ENCODE data around the gene KCNJ14.
"Not testable (repeated sequence)": the region's sequence is repeated elsewhere in the genome, so short reads cannot be mapped to it uniquely, and the experiment has no call there.

Gene KCNJ14

GRCh38 chr19:48470856-48471255 lies 15.5 kb downstream of the KCNJ14 start:
- no peak for DNase-seq (ENCODE audit: low read depth in 2 of 2)

DNA sequence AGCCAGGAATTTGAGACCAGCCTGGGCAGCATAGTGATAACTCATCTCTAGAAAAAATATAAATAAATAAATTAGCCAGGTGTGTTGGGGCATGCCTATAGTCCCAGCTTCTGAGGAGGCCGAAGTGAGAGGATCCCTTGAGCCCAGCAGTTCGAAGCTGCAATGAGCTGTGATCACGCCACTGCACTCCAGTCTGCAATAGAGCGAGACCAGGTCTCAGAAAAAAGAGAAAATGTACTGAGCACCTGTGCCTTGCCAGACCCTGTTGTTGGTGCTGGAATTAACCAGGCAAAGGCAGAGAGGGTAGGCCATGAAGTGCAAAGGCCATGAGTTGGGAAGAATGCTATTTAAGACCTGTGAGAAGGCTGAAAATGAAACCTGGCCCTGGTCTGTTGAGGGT lies 16.5 kb downstream of the KCNJ14 start:
- DNase-seq (ENCODE audit: low read depth in 2 of 2), result no peak

DNA sequence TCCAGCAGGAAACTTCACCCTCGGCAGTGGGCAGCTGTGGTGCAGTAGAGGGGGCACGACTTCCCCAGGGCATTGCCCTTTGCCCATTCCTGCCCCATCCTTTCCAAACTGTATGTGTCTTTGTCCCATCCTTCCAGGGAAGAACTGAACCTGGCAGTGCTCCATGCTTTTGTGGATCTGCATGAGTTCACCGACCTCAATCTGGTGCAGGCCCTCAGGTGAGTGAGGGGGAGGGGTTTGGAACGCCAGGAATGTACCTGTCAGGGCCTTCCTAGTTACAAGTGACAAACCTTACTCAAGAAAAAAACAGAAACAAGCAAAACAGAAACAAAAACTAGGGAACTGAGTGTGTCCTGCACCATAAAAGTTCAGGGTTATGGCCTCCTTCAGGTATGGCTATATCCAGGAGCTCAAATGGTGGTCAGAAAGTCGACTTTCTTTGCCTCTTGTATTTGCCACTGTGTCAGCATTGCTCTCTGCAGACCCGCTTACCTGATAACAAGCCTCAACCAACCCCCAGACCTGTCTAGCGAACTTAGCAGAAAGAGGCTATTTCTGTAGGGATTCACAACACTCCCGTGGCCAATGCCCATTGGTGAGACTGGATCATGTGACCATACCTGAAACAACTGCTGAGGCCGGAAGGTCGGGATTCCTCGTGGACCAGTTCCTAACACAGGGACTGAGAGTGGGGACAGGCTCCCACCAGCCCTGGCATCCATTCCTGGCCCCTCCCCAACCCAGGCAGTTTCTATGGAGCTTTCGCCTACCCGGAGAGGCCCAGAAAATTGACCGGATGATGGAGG lies 18.0 kb downstream of the KCNJ14 start:
- DNase-seq (ENCODE audit: low read depth in 2 of 2), result no peak

GRCh38 chr19:48474084-48474592 lies 18.8 kb downstream of the KCNJ14 start:
- DNase-seq (ENCODE audit: low read depth in 2 of 2), result no peak

DNA sequence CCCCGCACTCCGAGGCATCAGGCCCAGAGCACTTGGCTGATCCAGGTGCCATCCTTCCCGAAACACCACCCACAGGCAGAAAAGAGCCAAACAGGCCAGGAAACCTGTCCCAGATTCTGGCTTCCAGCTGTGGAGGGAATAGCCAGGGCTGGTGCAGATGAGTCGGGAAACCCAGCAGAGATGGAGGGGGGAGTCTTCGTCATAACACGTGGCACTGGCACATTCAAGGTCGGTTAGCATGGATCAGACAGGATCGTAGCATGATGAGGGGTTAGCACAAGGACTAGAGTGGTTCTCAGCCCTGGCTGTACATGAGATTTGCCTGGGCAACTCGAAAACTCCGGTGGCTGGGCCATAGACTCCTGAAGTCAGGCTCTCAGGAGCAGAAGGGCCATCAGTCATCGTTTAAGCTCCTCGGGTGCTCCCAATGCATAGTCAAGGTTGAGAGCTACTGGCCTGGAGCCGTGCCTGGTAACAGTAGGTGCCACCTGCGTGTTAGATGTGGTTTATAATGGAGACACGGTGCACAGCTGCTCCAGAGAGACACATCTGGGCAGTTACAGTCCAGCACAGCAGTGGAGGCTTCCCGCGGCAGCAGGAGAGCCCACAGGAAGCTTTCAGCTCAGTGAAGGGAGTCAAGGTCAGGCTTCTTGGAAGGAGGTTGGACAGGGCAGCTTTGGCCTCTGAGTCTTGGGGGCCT lies 20.1 kb downstream of the KCNJ14 start:
- DNase-seq (ENCODE audit: low read depth in 2 of 2), result no peak

DNA sequence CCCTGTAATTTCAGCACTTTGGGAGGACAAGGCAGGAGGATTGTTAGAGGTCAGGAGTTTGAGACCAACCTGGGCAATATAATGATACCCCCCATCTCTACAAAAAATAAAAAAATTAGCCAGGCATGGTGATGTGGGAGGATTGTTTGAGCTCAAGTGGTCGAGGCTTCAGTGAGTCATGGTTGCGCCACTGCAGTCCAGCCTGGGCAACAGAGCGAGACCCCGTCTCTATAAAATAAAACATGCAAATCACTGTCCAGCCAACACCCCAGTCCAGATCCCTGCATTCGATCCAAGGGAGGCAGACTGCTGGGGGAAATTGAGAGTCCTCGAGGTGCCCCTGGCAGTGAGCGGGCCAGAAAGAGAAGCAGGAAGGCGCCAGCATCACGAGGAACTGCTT lies 20.8 kb downstream of the KCNJ14 start:
- no peak for DNase-seq (ENCODE audit: low read depth in 2 of 2)

- no peak for DNase-seq (ENCODE audit: low read depth in 2 of 2)
Measured at GRCh38 chr19:48477067-48477685, 21.8 kb downstream of the KCNJ14 start.

GRCh38 chr19:48477698-48478338 lies 22.4 kb downstream of the KCNJ14 start:
- DNase-seq (ENCODE audit: low read depth in 2 of 2), result no peak

DNA sequence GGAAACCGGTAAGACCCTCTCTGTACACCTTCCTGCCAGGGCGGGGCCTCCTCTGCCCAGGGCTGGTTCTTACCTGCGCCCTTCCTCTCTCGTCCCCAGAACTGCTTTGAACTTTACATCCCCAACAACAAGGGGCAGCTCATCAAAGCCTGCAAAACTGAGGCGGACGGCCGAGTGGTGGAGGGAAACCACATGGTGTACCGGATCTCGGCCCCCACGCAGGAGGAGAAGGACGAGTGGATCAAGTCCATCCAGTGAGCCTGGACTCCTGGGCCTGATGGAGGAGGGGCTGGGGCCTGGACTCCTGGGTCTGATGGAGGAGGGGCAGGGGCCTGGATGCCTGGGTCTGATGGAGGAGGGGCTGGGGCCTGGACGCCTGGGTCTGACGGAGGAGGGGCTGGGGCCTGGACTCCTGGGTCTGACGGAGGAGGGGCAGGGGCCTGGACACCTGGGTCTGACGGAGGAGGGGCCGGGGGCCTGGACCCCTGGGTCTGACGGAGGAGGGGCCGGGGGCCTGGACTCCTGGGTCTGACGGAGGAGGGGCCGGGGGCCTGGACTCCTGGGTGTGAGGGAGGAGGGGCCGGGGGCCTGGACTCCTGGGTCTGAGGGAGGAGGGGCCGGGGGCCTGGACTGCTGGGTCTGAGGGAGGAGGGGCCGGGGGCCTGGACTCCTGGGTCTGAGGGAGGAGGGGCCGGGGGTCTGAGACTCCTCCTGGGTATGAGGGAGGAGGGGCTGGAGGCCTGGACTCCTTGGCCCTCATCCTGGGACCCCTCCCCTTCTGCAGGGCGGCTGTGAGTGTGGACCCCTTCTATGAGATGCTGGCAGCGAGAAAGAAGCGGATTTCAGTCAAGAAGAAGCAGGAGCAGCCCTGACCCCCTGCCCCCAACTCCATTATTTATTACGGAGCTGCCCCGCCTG lies 23.2 kb downstream of the KCNJ14 start:
- no peak for DNase-seq (ENCODE audit: low read depth in 2 of 2)

DNA sequence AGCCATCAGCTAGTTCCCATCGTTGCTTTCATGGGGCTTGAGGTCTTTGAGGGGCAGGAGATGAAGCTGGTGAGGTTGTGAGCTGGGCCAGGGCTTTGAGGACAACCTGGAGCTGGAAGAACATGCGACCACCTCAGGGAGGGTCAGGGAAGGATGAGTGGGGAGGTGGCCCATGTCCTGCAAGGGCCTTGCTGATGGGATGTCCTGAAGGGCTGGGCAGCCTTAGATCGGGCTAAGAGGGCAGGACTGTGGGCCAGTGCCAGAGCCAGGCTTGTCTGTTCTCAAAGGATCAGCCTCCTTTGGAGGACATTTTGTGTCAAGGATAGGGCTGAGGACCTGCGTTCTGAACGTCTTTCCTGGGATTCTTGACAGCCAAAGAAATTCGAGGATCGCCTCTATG lies 24.3 kb downstream of the KCNJ14 start:
- DNase-seq (ENCODE audit: low read depth in 2 of 2), result no peak

DNA sequence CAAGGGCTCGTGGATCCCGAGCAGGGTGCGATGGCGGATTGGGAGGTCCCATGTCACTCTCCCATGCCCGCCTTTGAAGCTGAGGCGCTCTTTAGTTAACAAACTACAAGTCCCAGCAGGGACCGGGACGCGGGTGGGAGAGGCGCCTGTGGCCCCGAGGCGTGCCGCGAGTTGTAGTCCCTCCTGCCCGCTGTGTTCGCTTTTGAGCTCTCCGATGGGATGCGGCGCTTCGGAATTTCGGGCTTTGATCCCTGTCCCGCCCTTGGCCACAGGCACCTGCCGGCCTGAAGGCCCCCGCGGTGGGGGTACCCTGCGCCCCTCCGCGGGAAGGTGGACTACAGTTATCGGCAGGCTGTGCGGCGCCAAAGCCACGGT lies 24.8 kb downstream of the KCNJ14 start:
- DNase-seq (ENCODE audit: low read depth in 2 of 2), result no peak

DNA sequence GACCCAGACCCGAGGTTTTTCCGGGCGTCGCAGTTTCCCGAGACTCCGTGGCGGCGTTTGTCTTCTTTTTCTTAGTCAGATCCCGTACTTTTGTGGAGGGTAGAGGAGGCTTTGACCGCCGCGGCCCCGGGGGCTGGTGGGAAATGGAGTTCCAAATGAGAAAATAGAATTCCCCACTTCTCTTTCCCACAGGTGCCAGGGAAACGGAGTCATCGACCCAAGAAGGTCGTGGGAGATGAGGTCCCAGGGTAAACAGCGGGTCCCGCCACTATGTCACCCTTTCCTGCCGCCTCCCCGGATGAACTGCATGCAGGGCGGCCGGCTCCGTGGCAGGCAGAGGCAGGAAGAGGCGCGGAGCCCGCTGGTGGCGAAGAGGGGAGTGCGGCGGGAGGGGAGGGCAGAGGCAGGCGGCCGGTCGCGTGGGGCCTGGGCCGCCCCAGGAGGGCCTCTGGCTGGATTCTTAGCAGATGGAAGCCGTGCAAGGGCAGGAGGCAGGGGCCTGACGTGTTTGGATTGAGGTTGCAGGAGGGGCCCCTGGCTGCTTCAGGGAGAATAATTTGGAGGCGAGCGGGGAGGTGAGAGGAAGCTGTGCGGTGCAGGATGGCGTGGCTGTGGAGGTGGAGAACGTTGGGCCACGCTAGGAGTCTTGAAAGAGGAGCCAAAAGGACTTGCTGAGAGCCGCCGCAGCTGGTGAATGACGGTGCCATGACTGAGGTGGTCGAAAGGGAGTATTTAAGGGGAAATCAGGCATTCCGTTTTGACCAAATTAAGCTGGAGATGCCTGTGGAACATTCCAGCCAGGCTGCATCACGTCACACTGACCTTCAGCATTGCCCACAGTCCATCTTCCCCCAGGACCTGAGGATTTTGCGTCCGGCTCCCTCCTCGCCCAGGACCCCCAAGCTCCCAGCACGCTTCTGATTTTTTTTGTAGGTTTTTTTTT lies 25.5 kb downstream of the KCNJ14 start:
- no peak for DNase-seq (ENCODE audit: low read depth in 2 of 2)

DNA sequence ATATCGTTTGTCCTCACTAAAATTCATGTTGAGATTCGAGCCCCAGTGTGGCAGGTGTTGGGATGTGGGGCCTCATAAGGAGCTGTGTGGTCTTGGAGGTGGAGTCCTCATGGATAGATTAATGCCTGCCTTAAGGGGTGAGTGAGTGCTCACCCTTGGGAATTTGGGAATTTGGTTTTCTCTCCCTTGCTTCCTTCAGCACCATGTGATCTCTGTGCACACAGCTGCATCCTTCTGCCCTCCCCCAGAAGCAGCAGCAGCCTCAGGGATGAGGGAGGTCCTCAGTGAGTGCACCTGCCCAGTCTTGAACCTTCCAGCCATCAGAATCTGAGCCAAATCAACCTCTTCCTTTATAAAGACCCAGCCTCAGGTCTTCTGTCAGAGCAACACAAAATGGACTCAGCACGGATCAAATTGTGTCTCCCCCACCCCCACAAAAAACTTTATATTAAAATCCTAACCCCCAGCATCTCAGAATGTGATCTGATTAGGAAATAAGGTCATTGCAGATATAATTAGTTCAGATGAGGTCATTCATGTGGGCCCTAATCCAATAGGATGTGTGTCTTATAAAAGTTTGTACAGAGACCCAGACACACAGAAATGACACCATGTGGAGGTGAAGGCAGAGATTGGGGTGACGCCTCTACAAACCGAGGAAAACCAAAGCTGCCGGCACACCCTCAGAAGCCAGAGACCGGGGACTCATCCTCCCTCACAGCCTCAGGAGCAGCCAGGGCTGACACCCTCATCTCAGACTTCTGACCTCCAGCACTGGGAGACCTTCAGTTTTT lies 26.7 kb downstream of the KCNJ14 start:
- no peak for DNase-seq (ENCODE audit: low read depth in 2 of 2)

GRCh38 chr19:48483301-48483700 lies 27.9 kb downstream of the KCNJ14 start:
- DNase-seq (ENCODE audit: low read depth in 2 of 2), result no peak

DNA sequence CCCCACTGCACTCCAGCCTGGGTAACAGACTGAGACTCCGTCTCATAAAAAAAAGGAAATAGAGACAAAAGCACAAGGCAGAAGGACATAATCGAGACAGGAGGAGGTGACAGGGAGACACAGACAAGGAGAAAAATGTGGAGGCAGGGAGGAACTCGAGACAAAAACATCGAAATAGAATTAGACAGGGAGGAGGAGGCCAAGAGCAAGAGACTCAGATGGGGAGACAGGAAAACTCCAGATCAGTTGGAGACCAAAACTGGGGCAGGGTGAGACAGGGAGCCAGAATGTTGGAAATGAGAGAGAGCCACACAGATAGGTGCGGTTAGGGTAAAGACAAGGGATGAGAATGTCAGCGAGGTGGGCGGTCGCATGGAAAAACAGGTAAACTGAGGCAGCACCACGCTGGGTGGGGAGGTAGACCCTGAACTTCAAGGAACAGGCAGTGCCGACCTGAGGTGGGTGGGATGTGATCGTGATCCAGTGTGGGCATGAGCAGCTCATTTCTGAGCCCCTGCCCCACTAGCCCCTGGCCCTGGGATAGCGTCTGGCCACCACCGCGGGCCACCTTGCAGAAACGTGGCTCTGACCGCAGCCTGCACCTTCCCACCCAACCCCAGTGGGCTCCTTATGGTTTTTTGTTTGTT lies 29.0 kb downstream of the KCNJ14 start:
- no peak for DNase-seq (ENCODE audit: low read depth in 2 of 2)

GRCh38 chr19:48484931-48485612 lies 29.7 kb downstream of the KCNJ14 start:
- no peak for DNase-seq (ENCODE audit: low read depth in 2 of 2)

- not testable (repeated sequence) for DNase-seq (ENCODE audit: low read depth in 2 of 2)
Measured at GRCh38 chr19:48486706-48487105, 31.3 kb downstream of the KCNJ14 start.

- DNase-seq (ENCODE audit: low read depth in 2 of 2), result no peak
Measured at GRCh38 chr19:48487544-48487943, 32.2 kb downstream of the KCNJ14 start.
